Endothelial cell of umbilical vein (primary cell): ENCODE data around the gene FAM153A.
"Not testable (repeated sequence)": the region's sequence is repeated elsewhere in the genome, so short reads cannot be mapped to it uniquely, and the experiment has no call there.

ENCODE experiments used
- EZH2 ChIP-seq: IDR thresholded peaks from 2 replicates; pipeline ENCODE4 v1.6.1; 2012; ENCODE audit warnings: borderline replicate concordance, low read depth, mild to moderate bottlenecking, moderate library complexity, low read length, inconsistent platforms; ENCODE audit not compliant: severe bottlenecking
- TF ChIP-seq, protein P1 (sequence below), 2 donors: IDR thresholded peaks; 1 replicate in 1 of 2; 2 replicates in 1 of 2; pipeline ENCODE4 v1.5.1; 2011; ENCODE audit warnings: low read length in 2 of 2, mild to moderate bottlenecking in 2 of 2, moderate library complexity in 2 of 2, control low read depth in 1 of 2, inconsistent platforms in 1 of 2, low read depth in 1 of 2; ENCODE audit not compliant: insufficient read depth in 1 of 2; ENCODE audit errors: extremely low read depth in 1 of 2

DNA sequence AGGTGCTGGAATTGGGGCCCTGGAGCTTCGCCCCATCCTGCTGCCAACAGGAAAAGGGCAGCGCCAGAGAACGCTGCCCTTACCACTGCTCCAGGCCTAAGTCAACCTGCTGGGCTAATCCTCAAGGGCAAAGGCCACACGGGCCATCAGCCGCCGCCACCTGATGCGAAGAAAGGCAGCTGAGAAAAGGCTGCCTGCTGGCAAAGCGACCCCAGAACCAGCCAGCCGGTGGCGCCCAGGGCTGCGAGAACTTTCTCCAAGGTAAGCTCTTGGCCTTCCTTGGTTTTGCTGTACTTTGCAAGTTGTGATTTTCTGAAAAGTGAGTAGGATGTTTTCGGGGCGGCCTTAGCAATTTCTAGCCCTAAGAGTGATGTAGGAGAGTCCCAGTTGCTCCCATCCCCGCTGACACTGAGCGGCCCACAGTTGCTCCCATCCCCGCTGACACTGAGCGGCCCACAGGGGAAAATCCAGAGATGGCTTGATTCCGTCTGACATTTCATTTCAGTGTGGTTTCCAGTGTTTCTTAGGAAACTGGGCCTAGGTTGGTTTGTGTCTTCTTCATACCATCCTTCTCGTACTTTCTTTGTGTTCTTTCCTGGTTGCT, 15.6 kb upstream of the FAM153A start:
- TF ChIP-seq EZH2 = not testable (repeated sequence)
- TF ChIP-seq, protein P1, sequence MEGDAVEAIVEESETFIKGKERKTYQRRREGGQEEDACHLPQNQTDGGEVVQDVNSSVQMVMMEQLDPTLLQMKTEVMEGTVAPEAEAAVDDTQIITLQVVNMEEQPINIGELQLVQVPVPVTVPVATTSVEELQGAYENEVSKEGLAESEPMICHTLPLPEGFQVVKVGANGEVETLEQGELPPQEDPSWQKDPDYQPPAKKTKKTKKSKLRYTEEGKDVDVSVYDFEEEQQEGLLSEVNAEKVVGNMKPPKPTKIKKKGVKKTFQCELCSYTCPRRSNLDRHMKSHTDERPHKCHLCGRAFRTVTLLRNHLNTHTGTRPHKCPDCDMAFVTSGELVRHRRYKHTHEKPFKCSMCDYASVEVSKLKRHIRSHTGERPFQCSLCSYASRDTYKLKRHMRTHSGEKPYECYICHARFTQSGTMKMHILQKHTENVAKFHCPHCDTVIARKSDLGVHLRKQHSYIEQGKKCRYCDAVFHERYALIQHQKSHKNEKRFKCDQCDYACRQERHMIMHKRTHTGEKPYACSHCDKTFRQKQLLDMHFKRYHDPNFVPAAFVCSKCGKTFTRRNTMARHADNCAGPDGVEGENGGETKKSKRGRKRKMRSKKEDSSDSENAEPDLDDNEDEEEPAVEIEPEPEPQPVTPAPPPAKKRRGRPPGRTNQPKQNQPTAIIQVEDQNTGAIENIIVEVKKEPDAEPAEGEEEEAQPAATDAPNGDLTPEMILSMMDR (IDR thresholded peaks at IDR 0.05; ENCODE audit: extremely low read depth in 1 of 2, insufficient read depth in 1 of 2, low read depth in 1 of 2, low read length in 2 of 2) = not testable (repeated sequence)
